Heart left ventricle (tissue), 16 donors: ENCODE data around the gene CSTB. TPM values are rescaled to one million over a fixed set of nuclear protein-coding genes. Genes with fewer than 3 reads are reported as not detected.

Source experiments
- ATAC-seq, 4 donors: fragments of 200-7000 bp; cut with Tn5 transposase; one replicate each; pipeline ENCODE4 v1.9.1; 2020 to 2022; ENCODE audit warnings: moderate library complexity in 4 of 4, mild to moderate bottlenecking in 3 of 4, moderate number of reproducible peaks in 1 of 4
- DNase-seq, 5 donors: peaks; one replicate each; pipeline ENCODE4 v3.0.0-alpha.2; 2020
- H3K27ac ChIP-seq, 12 donors: fragments of 200-600 bp; sonication (generic) in 4 of 12; one replicate each; pipeline versions ENCODE4 v1.5.0 to v1.8.0; 2016 to 2022; ENCODE audit warnings: mild to moderate bottlenecking in 2 of 12
- H3K27me3 ChIP-seq, 9 donors: fragments of 200-600 bp; sonication (generic) in 2 of 9; one replicate each; pipeline versions ENCODE4 v1.5.1 to v1.8.0; 2016 to 2022; ENCODE audit warnings: mild to moderate bottlenecking in 3 of 9
- H3K36me3 ChIP-seq, 9 donors: fragments of 200-600 bp; sonication (generic) in 2 of 9; one replicate each; pipeline versions ENCODE4 v1.5.0 to v1.8.0; 2018 to 2022; ENCODE audit warnings: mild to moderate bottlenecking in 2 of 9
- H3K4me1 ChIP-seq, 12 donors: fragments of 200-600 bp; sonication (generic) in 4 of 12; one replicate each; pipeline versions ENCODE4 v1.5.0 to v1.8.0; 2016 to 2022; ENCODE audit warnings: mild to moderate bottlenecking in 3 of 12
- H3K4me3 ChIP-seq, 12 donors: fragments of 200-600 bp; sonication (generic) in 4 of 12; one replicate each; pipeline versions ENCODE4 v1.5.0 to v1.8.0; 2017 to 2022; ENCODE audit warnings: mild to moderate bottlenecking in 9 of 12, moderate library complexity in 4 of 12
- H3K9me3 ChIP-seq, 12 donors: fragments of 200-600 bp; sonication (generic) in 4 of 12; one replicate each; pipeline versions ENCODE4 v1.5.0 to v1.8.0; 2016 to 2022; ENCODE audit warnings: mild to moderate bottlenecking in 1 of 12
- POLR2A ChIP-seq, 2 donors: fragments of 450-650 bp; IDR thresholded peaks; one replicate each; pipeline ENCODE4 v1.6.1; 2017; ENCODE audit warnings: antibody characterized with exemption in 2 of 2, mild to moderate bottlenecking in 2 of 2, moderate library complexity in 2 of 2
- WGBS, 4 donors: extraction: QIAGEN DNeasy Blood & Tissue Kit in 2 of 4; methylation state at CpG; one replicate each; pipeline versions ENCODE4 v1.1.5 to v1.1.7; 2013 to 2018; 5-methylcytosine and 5-hydroxymethylcytosine counted together
- intact Hi-C, 10 donors: fragments of 100-400 bp; cut with DNase I; formaldehyde crosslinking; loops; one replicate each; pipeline versions ENCODE4 v1.11.1 to v1.14.2; 2022
- polyA plus RNA-seq, 2 donors: library from polyadenylated mRNA; stranded (reverse); fragments of 200-250 nt; gene quantifications; one replicate each; pipeline ENCODE4 v1.2.3, GENCODE V29; 2013
- total RNA-seq, 9 donors: library from RNA; depleted of rRNA in 2 of 9; stranded (reverse); fragments of >200 nt in 2 of 9; fragmentation: NEBNext Ultra II Directional in 3 of 9; extraction: Animal tissue kit (Norgen Biotek cat#: 25700) in 3 of 9; gene quantifications; one replicate each; pipeline versions ENCODE4 v1.1.0 to v1.2.4, GENCODE V29; 2016 to 2023
- TF ChIP-seq, protein P1 (sequence below), 12 donors: fragments of 200-600 bp; sonication (generic) in 4 of 12; IDR thresholded peaks; one replicate each; pipeline versions ENCODE4 v1.5.0 to v1.8.0; 2018 to 2022; ENCODE audit warnings: antibody characterized with exemption in 12 of 12, mild to moderate bottlenecking in 5 of 12
- donor health status: ischemic (EF 13 %, LVEDD 7.1; RV severe dilation, severe dysfunction).
- donor health status: healthy with polysubstance abuse.
- donor health status: DM: no; HTN: yes; CAD: no.
- donor health status: DM: no; HTN: no; CAD: no.
- donor health status: ischemic (EF 25% LVEDD 6.9; RV normal size, moderate dysfunction).
- donor health status: ischemic (EF 25% LVEDD 5.7; RV mildly dilated, moderate dysfunction).
- donor health status: healthy.
- donor health status: DM: yes; HTN: yes; CAD: no.
- donor health status: ischemic (EF 35%, LVEDD 5.7; RV mildly dilated, moderate dysfunction).
- donor health status: nonischemic (EF 11% LVEDD 7.7; RV severe dilation, severe dysfunction).
- donor health status: DM: yes; HTN: yes; CAD: no.
- donor health status: PGD.
- donor health status: ischemic (EF 29% LVEDD 5.4; RV normal size, mild dysfunction).
- donor health status: nonischemic (EF 23%, LVEDD 6.1; RV moderate dilation, normal function).

CSTB gene
- total and polyA plus RNA-seq, 11 donors, result 7.8 to 77.0 (median 36.1) TPM

DNA sequence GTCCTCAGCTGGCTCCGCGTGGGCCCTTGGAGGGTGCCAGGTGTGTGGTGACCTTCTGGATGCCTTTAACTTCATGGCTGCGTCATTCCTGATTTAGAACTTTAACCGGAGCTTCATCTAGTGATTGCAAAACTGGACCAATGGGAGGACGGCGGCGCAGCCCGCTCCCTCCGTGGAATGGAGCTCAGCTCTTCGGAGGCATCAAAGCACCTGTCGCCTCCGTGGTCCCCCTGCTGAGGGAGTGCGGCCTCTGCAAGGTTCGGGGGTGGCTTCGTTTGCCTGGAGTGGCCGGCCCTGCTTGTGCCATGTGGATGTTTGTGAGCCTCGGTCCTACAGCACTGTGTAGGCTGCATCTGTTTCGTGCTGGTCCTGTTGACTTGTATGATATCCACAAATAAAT lies 14.2 kb downstream of the CSTB start:
- no peak overlapping the region for H3K27ac ChIP-seq
- no peak for TF ChIP-seq POLR2A (IDR thresholded peaks at IDR 0.05)
- TF ChIP-seq, protein P1, sequence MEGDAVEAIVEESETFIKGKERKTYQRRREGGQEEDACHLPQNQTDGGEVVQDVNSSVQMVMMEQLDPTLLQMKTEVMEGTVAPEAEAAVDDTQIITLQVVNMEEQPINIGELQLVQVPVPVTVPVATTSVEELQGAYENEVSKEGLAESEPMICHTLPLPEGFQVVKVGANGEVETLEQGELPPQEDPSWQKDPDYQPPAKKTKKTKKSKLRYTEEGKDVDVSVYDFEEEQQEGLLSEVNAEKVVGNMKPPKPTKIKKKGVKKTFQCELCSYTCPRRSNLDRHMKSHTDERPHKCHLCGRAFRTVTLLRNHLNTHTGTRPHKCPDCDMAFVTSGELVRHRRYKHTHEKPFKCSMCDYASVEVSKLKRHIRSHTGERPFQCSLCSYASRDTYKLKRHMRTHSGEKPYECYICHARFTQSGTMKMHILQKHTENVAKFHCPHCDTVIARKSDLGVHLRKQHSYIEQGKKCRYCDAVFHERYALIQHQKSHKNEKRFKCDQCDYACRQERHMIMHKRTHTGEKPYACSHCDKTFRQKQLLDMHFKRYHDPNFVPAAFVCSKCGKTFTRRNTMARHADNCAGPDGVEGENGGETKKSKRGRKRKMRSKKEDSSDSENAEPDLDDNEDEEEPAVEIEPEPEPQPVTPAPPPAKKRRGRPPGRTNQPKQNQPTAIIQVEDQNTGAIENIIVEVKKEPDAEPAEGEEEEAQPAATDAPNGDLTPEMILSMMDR (IDR thresholded peaks at IDR 0.05), result no peak
- ATAC-seq (no peak), DNase-seq (no peak)
- peaks cover 0 to 57% (median 17%) of the 10 kb centered on the region in 9 donors for H3K36me3 ChIP-seq
- intact Hi-C loops, result no loop called here
- peaks cover 0 to 4% (median 0%) of the 10 kb centered on the region in 12 donors for H3K9me3 ChIP-seq
- no peak overlapping the region for H3K4me3 ChIP-seq
- H3K27me3 ChIP-seq, result no peaks in the 10 kb centered on the region
- peaks cover 0 to 16% (median 0%) of the 10 kb centered on the region in 12 donors for H3K4me1 ChIP-seq
- WGBS, 4 donors, result 94 to 95% (median 95%) methylated on average over 18 of the region's 18 CpGs

DNA sequence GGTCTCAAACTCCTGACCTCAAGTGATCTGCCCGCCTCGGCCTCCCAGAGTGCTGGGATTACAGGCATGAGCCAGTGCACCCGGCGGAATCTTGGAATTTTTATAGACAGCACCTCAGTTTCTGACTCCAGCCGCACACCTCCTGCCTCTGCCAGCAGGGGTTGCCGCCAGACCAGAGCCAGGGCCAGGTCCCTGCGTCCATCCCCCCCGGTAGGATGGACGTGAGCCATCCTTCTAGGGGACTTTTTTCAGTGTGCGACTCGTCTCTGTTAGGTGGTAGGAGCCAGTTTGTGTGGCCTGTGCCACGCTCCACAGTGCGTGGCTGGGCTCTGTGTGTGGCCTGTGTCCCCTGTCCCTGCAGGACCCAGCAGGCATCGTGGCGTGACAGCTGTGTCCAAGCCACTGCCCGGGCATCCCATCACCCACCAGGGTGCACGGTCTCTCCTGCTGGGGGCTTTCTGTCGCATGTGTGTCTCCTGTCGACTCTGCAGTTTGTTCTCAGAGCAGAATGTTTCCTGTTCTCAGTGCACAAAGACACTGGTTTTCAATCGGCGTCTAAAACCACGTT lies 15.6 kb downstream of the CSTB start:
- H3K4me1 ChIP-seq, result peaks cover 0 to 21% (median 0%) of the 10 kb centered on the region in 12 donors
- 88 to 92% (median 89%) methylated on average over 22 of the region's 22 CpGs for WGBS, 4 donors
- ATAC-seq, result no peak
- intact Hi-C loops, result no loop called here
- no peak overlapping the region for H3K4me3 ChIP-seq
- no peak for DNase-seq
- no peak overlapping the region for H3K27ac ChIP-seq
- H3K36me3 ChIP-seq, result peaks cover 0 to 71% (median 31%) of the 10 kb centered on the region in 9 donors
- TF ChIP-seq, protein P1 (IDR thresholded peaks at IDR 0.05), result no peak
- TF ChIP-seq POLR2A (IDR thresholded peaks at IDR 0.05), result no peak
- H3K9me3 ChIP-seq, result peaks cover 0 to 4% (median 0%) of the 10 kb centered on the region in 12 donors
- no peaks in the 10 kb centered on the region for H3K27me3 ChIP-seq

DNA sequence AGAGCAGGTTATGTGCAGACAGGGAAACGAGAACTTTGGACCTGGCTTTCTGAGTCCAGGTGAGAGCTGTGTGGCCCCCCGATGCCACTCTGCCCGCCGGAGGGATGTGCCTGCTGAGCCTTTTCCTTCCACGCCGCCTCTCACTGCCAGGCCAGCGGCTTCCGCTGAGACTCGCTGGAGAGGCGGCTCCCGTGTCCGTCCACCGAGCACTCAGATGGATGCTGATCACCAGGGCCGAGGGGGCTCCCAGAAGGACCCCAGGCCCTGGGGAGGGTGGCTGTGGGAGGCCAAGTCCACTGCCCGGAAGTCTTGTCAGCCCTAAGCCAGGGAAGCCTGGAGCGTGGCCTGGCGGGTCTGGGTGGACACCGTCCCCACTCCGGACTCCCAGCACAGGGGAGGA lies 16.5 kb downstream of the CSTB start:
- 75 to 98% (median 95%) methylated on average over 5 to 19 of the region's 19 CpGs for WGBS, 4 donors
- TF ChIP-seq, protein P1 (IDR thresholded peaks at IDR 0.05), result no peak
- no peak for TF ChIP-seq POLR2A (IDR thresholded peaks at IDR 0.05)
- intact Hi-C loops, result loop anchor here in 1 of 10 donors (10.0 kb wide), 1 partner anchor 55 kb away; no protein-coding TSS in a partner anchor
- no peak for ATAC-seq
- H3K4me3 ChIP-seq, result no peak overlapping the region
- peaks cover 0 to 4% (median 0%) of the 10 kb centered on the region in 12 donors for H3K9me3 ChIP-seq
- H3K27ac ChIP-seq, result peak overlapping the region in 1 of 12 donors; percentile 78
- H3K27me3 ChIP-seq, result no peaks in the 10 kb centered on the region
- DNase-seq, result no peak
- H3K36me3 ChIP-seq, result peaks cover 0 to 79% (median 33%) of the 10 kb centered on the region in 9 donors
- H3K4me1 ChIP-seq, result peaks cover 0 to 21% (median 0%) of the 10 kb centered on the region in 12 donors

DNA sequence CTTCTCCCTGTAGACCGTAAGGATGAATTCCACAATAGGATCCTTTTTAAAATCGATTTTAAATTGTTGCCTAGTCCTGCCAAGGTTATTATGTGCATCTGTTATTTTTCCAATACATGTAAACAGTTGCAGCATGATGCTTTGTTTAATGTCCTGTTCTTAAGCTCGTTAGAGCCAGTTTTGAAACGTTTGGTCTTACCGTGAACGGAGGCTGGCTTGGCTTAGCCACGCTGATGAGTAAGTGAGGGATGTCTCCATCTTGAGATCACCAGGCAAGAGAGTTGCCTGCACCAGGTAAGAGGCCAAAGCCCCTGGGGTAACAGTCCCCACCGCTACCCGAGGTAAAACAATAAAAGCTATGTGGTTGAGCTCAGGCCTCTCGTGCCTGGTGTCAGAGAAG lies 17.3 kb downstream of the CSTB start:
- Histone ChIP-seq H3K27ac (peak overlapping the region in 3 of 12 donors; percentile 59 to 82 (median 78)), H3K4me1 (peaks cover 0 to 21% (median 0%) of the 10 kb centered on the region in 12 donors), H3K9me3 (peaks cover 0 to 4% (median 0%) of the 10 kb centered on the region in 12 donors), H3K36me3 (peaks cover 0 to 88% (median 35%) of the 10 kb centered on the region in 9 donors), H3K27me3 (no peaks in the 10 kb centered on the region), H3K4me3 (peak overlapping the region in 1 of 12 donors; percentile 43)
- TF ChIP-seq, protein P1 (IDR thresholded peaks at IDR 0.05), result no peak
- no peak for TF ChIP-seq POLR2A (IDR thresholded peaks at IDR 0.05)
- intact Hi-C loops, result loop anchor here in 1 of 10 donors (10.0 kb wide), 1 partner anchor 54 kb away; no protein-coding TSS in a partner anchor
- 80 to 89% (median 84%) methylated on average over 10 of the region's 10 CpGs for WGBS, 4 donors
- no peak for ATAC-seq
- no peak for DNase-seq
